Measurements from ENCODE around the gene DHX34. TPM values are rescaled to one million over a fixed set of nuclear protein-coding genes. Genes with fewer than 3 reads are reported as not detected.

The DHX34 gene
- total RNA-seq, 1 experiment from 2014 or later = 23.0 TPM

GRCh38 chr19:47373246-47374240 is 24.4 kb downstream of the DHX34 start:
- no TSS peak for BruUV-seq (replicated peaks)
- ChIA-PET CTCF (interaction anchor here (0.6 kb wide), 1 partner anchor 24 kb away, joined by 3 read pairs; the partner anchor contains the start of gene DHX34), POLR2A (ENCODE audit: unreplicated experiment) (no interaction called here)

GRCh38 chr19:47374876-47375693 is 26.0 kb downstream of the DHX34 start:
- Histone ChIP-seq H3K4me2 (no peak overlapping the region), H3K27ac (no peak overlapping the region), H3K27me3 (ENCODE audit: insufficient read depth, low read depth) (no peaks in the 10 kb centered on the region), H3F3A (ENCODE audit: insufficient read depth, low read depth) (peaks cover 17% of the 10 kb centered on the region; the same call in 1 of the 2 replicates), H3K36me3 (ENCODE audit: low read depth) (peaks cover 47% of the 10 kb centered on the region), H3K4me1 (replicated peaks; ENCODE audit: insufficient read depth) (no peaks in the 10 kb centered on the region), H3K4me3 (no peak overlapping the region), H3K9me2 (ENCODE audit: insufficient read depth) (no peaks in the 10 kb centered on the region), H4K20me1 (ENCODE audit: insufficient read depth) (peaks cover 5% of the 10 kb centered on the region), H3K79me2 (ENCODE audit: low read depth) (peaks cover 3% of the 10 kb centered on the region; the same call in 1 of the 2 replicates), H3K9me3 (ENCODE audit: insufficient read depth, low read depth) (no peaks in the 10 kb centered on the region), H2AFZ (no peak overlapping the region)
- BruUV-seq (replicated peaks) = no TSS peak
- CTCF ChIA-PET = no interaction called here
- TF ChIP-seq EZH2 (IDR thresholded peaks at IDR 0.05; ENCODE audit: low read depth) (no peak), CTCF (conservative IDR thresholded peaks at IDR 0.05) (no peak)
- POLR2A ChIA-PET (ENCODE audit: unreplicated experiment) = no interaction called here
- intact Hi-C loops (cut with micrococcal nuclease; ENCODE audit: unreplicated experiment) = no loop called here
- DNase-seq = no peak

More at GRCh38 chr19:47373246-47374240, 24.4 kb downstream of the DHX34 start:
- peaks cover 3% of the 10 kb centered on the region; the same call in 1 of the 2 replicates for H3K79me2 ChIP-seq (ENCODE audit: low read depth)
- no peaks in the 10 kb centered on the region for H3K9me3 ChIP-seq (ENCODE audit: insufficient read depth, low read depth)
- no peak for DNase-seq
- H3K4me1 ChIP-seq (replicated peaks; ENCODE audit: insufficient read depth) = no peaks in the 10 kb centered on the region
- H3K4me3 ChIP-seq = no peak overlapping the region
- peaks cover 47% of the 10 kb centered on the region for H3K36me3 ChIP-seq (ENCODE audit: low read depth)
- intact Hi-C loops (cut with micrococcal nuclease; ENCODE audit: unreplicated experiment) = no loop called here
- H3K27me3 ChIP-seq (ENCODE audit: insufficient read depth, low read depth) = no peaks in the 10 kb centered on the region
- no peak overlapping the region for H3K4me2 ChIP-seq
- peaks cover 18% of the 10 kb centered on the region for H4K20me1 ChIP-seq (ENCODE audit: insufficient read depth)
- H3K9me2 ChIP-seq (ENCODE audit: insufficient read depth) = no peaks in the 10 kb centered on the region
- peaks cover 15% of the 10 kb centered on the region; the same call in 1 of the 2 replicates for H3F3A ChIP-seq (ENCODE audit: insufficient read depth, low read depth)
- TF ChIP-seq CTCF (conservative IDR thresholded peaks at IDR 0.05) = no peak
- H3K27ac ChIP-seq = no peak overlapping the region
- no peak overlapping the region for H2AFZ ChIP-seq

Data from PC-9 (cell line).